OCI-LY7 (cell line): ENCODE measurements around the gene PVALEF.

Source experiments
- CTCF ChIP-seq: fragments of 200-600 bp; sonication (generic); conservative IDR thresholded peaks from 2 replicates; pipeline ENCODE4 v1.5.1; 2014; ENCODE audit warnings: mild to moderate bottlenecking, antibody characterized with exemption, low read length, moderate library complexity, mixed read lengths
- EZH2phosphoT487 ChIP-seq: fragments of 200-600 bp; sonication (generic); IDR thresholded peaks from 2 replicates; pipeline ENCODE4 v1.6.1; 2018; ENCODE audit warnings: low read depth, borderline replicate concordance, mild to moderate bottlenecking, mixed run types, antibody characterized with exemption, low read length, moderate library complexity, mixed read lengths

- no peak for TF ChIP-seq CTCF
- TF ChIP-seq EZH2phosphoT487 = no peak
These were observed 43.3 kb downstream of the PVALEF start for GRCh38 chr17:81208651-81209050.
